GM21515 (cell line): ENCODE data around the gene TRMO.

Source experiments
- ATAC-seq: cut with Tn5 transposase; IDR thresholded peaks from one replicate; pipeline ENCODE4 v1.9.1; 2021; ENCODE audit not compliant: unreplicated experiment

Gene TRMO

DNA sequence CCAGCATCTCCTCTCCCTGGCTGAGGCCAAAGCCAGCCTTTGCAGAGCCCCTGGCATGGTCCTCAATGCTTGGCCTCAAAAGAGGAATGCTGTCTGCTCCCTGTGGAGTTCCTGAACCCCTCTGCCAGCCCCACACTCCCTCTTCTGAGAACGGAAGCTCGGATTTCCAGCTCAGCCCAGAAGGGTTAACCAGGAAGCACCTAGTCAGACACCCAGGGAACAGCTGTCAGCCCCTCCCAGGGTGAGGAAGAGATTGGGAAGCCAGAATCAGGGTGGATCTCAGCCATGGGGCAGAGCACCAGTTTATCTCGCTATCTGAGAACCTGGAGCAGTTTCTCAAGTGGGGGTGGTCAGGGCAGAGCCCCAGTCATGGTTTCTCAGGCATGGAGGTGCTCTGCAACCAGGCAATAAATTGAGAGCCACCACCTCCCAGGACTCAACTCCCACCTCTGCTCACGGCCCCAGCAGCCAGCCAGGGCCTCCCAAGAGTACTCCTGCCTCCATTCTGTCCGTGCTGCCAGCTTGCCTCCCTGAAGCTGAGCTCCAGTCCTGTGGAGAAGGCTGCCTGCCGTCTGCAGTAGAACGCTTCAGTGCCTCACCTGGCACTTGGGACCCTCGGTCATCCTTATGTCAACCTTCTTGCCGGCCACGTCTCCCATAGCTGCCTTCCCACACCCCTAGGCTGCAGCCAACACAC, 61.7 kb downstream of the TRMO start:
- ATAC-seq, result no peak

GRCh38 chr9:97859346-97859745, 63.0 kb downstream of the TRMO start:
- ATAC-seq, result no peak

DNA sequence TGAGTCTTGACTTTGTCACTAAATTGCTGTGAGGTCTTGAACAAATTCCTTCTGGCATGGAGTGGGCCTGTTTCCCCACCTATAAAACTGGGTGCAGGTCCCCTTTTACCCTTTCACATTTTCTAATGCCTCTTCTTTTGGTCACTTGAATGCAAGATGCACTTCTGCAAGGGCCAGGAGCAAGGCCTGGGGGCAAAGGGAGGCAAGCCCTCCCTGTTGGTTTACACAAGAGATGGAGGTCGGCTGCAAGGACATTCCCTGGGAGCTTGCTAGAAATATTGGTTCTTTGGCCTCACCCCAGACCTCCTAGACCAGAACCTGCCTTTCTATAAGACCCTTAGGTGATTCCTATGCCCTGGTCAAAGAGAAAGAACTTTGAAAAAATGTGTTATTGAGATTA, 63.5 kb downstream of the TRMO start:
- ATAC-seq, result no peak

GRCh38 chr9:97858393-97858713, 63.9 kb downstream of the TRMO start:
- ATAC-seq, result no peak

- ATAC-seq, result no peak
Measured at GRCh38 chr9:97857606-97858392, 64.5 kb downstream of the TRMO start.

- no peak for ATAC-seq
Measured at GRCh38 chr9:97856857-97857605, 65.3 kb downstream of the TRMO start.

DNA sequence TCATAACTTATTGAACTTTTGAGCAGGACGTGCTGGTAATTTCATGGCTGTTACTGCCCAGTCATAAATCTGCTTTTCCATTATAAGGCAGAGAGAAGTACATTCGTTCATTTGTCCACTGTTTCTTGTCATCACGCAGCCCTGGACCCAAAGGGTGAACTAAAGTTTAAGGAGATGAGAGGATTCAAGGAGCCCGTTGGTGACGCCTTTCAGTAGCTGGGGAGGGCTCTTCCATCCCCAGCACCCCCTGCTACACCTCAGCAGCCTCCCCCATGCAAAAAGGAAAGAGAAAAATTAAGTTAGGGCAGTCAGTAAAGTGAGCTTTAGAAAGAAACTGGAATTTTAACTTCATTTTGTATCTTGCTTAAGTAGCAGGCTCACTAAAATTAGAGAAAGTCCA, 66.4 kb downstream of the TRMO start:
- ATAC-seq, result no peak

DNA sequence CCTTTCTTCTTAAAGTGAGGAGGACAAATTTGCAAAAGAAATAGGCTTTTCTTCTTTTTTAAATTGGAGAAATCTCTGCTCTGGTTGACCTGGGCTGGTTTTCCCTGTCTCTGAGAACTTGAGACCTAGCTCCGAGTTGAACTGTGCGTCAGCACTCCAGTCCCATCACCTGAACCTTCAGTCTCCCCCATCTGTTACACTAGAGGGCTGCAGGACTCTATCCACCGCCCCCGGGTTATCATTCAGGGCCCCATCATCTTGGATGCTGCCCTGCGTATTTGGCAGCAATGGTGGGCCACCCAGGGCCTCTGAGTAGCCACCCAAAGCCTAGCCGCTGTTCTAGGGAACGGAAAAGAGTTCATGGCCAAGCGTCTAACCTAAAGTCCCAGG, 66.8 kb downstream of the TRMO start:
- no peak for ATAC-seq

GRCh38 chr9:97854696-97855485, 67.4 kb downstream of the TRMO start:
- ATAC-seq, result no peak
